ENCODE measurements around the gene NKAPL.
A peak's percentile ranks its signal among the peaks of the same experiment; 100 is the strongest.

NKAPL gene

DNA sequence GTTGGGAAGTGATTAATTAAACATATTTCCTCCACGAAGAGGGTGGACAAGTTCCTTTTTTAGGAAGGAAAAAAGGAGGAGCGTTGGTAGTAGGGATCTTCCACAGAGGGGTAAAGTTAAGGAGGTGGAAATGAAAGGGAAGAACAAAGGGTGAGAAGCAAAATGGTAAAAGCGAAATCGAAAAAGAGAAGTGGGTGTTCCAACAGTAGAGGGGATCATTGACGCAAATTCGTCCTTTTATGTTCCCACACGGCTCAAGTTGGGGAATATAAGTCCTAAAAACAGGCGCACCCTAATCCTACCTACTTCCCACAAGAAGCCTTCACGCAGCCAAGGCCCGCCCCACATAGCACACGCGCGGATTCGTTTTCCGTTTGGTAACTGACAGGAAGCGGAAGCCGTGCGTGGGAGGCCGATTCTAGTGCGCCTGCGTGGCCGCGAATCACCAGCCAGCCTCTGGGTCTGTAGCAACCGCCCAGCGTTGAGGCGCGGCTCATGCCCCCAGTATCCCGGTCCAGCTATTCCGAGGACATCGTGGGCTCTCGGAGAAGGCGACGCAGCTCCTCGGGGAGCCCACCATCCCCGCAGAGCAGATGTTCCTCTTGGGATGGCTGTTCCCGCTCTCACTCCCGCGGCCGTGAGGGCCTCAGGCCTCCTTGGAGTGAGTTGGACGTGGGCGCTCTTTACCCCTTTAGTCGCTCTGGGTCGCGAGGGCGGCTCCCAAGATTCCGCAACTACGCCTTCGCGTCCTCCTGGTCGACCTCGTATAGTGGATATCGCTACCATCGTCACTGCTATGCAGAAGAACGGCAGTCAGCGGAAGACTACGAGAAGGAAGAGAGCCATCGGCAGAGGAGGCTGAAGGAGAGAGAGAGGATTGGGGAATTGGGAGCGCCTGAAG, at the start of gene NKAPL:
Gene NKAPL, plus strand, starts transcription at position 421 of the 901 bp plus-strand sequence. Its CDS starts 75 bp downstream, at position 496.
- Histone ChIP-seq H3K9me3 (no peaks in the 10 kb centered on the region), H3K27ac (peak within 1 kb of the TSS; percentile 58), H3K4me1 (ENCODE audit: control insufficient read depth in 1 of 2, insufficient read depth in 1 of 2, low read depth in 1 of 2, low read length in 1 of 2) (peaks cover 3 to 13% of the 10 kb centered on the region in 2 experiments), H3K27me3 (peaks cover 34% of the 10 kb centered on the region), H3K4me3 (ENCODE audit: low read depth in 1 of 2, low read length in 1 of 2) (peak within 1 kb of the TSS; percentile 53 to 54), H3K36me3 (no peaks in the 10 kb centered on the region)
- TF ChIP-seq, protein P1, sequence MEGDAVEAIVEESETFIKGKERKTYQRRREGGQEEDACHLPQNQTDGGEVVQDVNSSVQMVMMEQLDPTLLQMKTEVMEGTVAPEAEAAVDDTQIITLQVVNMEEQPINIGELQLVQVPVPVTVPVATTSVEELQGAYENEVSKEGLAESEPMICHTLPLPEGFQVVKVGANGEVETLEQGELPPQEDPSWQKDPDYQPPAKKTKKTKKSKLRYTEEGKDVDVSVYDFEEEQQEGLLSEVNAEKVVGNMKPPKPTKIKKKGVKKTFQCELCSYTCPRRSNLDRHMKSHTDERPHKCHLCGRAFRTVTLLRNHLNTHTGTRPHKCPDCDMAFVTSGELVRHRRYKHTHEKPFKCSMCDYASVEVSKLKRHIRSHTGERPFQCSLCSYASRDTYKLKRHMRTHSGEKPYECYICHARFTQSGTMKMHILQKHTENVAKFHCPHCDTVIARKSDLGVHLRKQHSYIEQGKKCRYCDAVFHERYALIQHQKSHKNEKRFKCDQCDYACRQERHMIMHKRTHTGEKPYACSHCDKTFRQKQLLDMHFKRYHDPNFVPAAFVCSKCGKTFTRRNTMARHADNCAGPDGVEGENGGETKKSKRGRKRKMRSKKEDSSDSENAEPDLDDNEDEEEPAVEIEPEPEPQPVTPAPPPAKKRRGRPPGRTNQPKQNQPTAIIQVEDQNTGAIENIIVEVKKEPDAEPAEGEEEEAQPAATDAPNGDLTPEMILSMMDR (IDR thresholded peaks at IDR 0.05) = no peak

DNA sequence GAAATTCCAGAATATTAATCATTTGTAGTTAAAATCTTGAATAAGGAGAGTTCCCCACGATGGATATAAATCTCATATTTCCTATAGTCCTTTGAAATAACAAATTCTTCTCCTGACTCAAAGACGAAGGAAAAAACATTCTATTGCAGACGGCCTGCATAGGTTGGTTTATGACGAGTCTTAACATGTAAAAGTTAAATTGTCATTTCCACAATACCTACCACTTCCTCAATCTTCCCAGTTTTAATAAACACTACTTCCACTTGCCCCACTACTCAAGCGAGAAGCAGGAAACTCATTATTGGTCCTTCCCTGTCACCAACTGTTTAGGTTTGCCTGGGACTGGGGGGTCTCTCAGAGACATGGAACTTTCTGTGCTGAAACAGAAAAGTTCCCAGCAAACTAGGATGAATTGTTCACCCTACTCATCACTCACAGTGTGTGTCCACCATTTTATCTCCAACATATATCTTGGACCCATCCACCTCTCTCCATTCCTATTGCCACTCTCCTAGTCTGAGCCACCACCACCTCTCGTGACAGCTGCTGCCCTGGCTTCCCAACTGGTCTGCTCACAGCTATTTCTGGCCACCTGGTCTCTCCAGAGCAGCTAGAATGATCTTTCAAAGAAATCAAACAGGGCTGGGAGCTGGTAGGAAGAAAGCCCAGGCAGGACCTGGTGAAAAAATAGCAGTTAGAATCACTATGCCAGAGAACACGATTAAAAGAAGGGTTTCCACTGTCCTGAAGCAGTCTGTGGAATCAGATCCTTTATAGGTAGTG, 49.2 kb upstream of the NKAPL start:
- Histone ChIP-seq H3K27ac (no peak overlapping the region), H3K4me1 (ENCODE audit: control insufficient read depth in 1 of 2, insufficient read depth in 1 of 2, low read depth in 1 of 2, low read length in 1 of 2) (peaks cover 7 to 13% of the 10 kb centered on the region in 2 experiments), H3K4me3 (ENCODE audit: low read depth in 1 of 2, low read length in 1 of 2) (no peak overlapping the region), H3K36me3 (no peaks in the 10 kb centered on the region), H3K9me3 (no peaks in the 10 kb centered on the region), H3K27me3 (peaks cover 100% of the 10 kb centered on the region)
- TF ChIP-seq, protein P1 (IDR thresholded peaks at IDR 0.05) = no peak

DNA sequence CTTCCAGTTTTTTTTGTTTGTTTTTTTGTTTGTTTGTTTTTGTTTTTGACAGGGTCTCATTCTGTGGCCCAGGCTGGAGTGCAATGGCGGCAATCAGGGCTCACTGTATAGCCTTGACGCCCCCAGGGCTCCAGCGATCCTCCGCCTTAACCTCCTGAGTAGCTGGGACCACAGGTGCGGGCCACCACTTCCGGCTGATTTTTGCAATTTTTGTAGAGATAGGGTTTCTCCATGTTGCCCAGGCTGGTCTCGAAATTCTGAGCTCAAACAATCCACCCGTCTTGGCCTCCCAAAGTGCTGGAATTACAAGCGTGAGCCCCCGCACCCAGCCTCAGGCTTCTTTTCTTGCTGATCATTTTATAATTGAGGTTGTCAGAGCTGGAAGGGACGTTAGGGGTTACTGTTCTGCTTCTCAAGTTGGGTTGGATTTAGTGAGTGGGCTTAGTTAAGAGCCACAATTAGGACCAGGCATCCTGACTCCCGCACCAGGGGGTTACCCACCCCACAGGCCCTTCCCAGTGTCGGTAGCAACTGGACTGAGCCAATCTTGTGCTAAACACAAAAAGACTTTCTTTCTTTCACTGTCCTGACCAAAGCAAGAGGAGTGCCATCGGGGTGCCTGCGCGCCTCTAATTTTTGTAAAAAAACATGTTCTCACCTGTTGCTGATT, 47.1 kb upstream of the NKAPL start:
- Histone ChIP-seq H3K27ac (no peak overlapping the region), H3K4me3 (ENCODE audit: low read depth in 1 of 2, low read length in 1 of 2) (no peak overlapping the region), H3K4me1 (ENCODE audit: control insufficient read depth in 1 of 2, insufficient read depth in 1 of 2, low read depth in 1 of 2, low read length in 1 of 2) (peaks cover 7 to 13% of the 10 kb centered on the region in 2 experiments), H3K36me3 (no peaks in the 10 kb centered on the region), H3K27me3 (peaks cover 100% of the 10 kb centered on the region), H3K9me3 (no peaks in the 10 kb centered on the region)
- TF ChIP-seq, protein P1 (IDR thresholded peaks at IDR 0.05) = no peak

DNA sequence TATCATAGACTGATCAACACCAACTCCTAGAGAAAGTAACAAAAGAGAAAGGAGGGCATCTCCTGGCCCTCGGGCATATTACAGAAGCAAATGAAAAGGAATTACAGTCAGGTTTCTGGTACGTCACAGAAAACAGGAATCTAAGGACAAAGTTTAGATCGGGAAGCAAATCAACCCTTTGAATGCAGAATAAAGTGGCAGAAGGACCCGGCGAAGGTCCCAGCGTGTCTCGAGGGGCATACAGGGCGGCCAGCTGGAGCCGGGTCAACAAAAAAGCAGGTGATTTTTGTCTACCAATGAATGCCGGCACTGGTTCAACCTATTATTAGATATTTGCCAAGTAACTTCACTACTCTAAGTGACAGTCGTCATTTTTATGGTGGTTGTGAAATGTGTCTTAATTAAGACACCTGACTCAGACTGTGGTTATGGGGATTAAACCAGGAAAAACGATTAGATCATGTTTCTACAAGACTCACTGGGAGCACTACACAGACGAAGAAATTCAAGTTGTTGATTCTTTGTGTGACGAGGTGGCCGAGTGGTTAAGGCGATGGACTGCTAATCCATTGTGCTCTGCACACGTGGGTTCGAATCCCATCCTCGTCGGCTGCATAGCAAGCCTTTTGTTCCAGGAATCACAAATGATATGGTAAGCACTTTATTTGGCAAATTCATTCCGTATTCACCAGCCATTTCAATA, 46.4 kb upstream of the NKAPL start:
- Histone ChIP-seq H3K4me3 (ENCODE audit: low read depth in 1 of 2, low read length in 1 of 2) (no peak overlapping the region), H3K4me1 (ENCODE audit: control insufficient read depth in 1 of 2, insufficient read depth in 1 of 2, low read depth in 1 of 2, low read length in 1 of 2) (peaks cover 3 to 8% of the 10 kb centered on the region in 2 experiments), H3K27me3 (peaks cover 96% of the 10 kb centered on the region), H3K9me3 (no peaks in the 10 kb centered on the region), H3K36me3 (no peaks in the 10 kb centered on the region), H3K27ac (no peak overlapping the region)
- TF ChIP-seq, protein P1 (IDR thresholded peaks at IDR 0.05) = no peak

DNA sequence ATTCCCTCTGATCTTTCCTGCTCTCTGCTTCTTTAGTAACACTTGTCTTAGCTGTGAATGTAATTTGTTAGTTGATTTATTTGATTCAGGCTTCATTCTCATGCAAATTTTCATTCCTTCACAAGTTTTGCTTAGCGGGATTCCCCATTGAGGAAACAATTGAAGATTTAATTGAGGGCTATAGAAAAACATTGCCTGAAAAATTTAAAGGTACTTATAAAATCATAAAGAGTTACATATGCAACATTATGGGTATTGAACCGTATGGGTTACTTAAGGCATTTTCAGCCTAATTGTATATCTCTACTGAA, 45.9 kb upstream of the NKAPL start:
- Histone ChIP-seq H3K36me3 (no peaks in the 10 kb centered on the region), H3K27ac (no peak overlapping the region), H3K9me3 (no peaks in the 10 kb centered on the region), H3K4me3 (ENCODE audit: low read depth in 1 of 2, low read length in 1 of 2) (no peak overlapping the region), H3K4me1 (ENCODE audit: control insufficient read depth in 1 of 2, insufficient read depth in 1 of 2, low read depth in 1 of 2, low read length in 1 of 2) (peaks cover 2 to 4% of the 10 kb centered on the region in 2 experiments), H3K27me3 (peaks cover 96% of the 10 kb centered on the region)
- TF ChIP-seq, protein P1 (IDR thresholded peaks at IDR 0.05) = no peak
